Heart right ventricle (tissue), 16 donors: ENCODE measurements around the gene LEKR1. TPM values are rescaled to one million over a fixed set of nuclear protein-coding genes. Genes with fewer than 3 reads are reported as not detected.

Experiments used
- ATAC-seq, 8 donors: fragments of 200-7000 bp; cut with Tn5 transposase; one replicate each; pipeline ENCODE4 v1.9.1; 2020; ENCODE audit warnings: mild to moderate bottlenecking in 8 of 8, moderate library complexity in 8 of 8, moderate number of reproducible peaks in 1 of 8
- DNase-seq, 2 donors: peaks; one replicate each; pipeline ENCODE4 v3.0.0-alpha.2; 2020
- H3K27ac ChIP-seq, 10 donors: fragments of 200-600 bp; sonication (generic) in 2 of 10; one replicate each; pipeline versions ENCODE4 v1.5.0 to v1.8.0; 2020 to 2022; ENCODE audit warnings: mild to moderate bottlenecking in 3 of 10
- H3K27me3 ChIP-seq, 7 donors: fragments of 200-600 bp; one replicate each; pipeline ENCODE4 v1.8.0; 2021 to 2022; ENCODE audit warnings: mild to moderate bottlenecking in 2 of 7
- H3K36me3 ChIP-seq, 9 donors: fragments of 200-600 bp; sonication (generic) in 1 of 9; one replicate each; pipeline versions ENCODE4 v1.5.0 to v1.8.0; 2020 to 2022; ENCODE audit warnings: mild to moderate bottlenecking in 2 of 9
- H3K4me1 ChIP-seq, 9 donors: fragments of 200-600 bp; sonication (generic) in 1 of 9; one replicate each; pipeline versions ENCODE4 v1.5.0 to v1.8.0; 2020 to 2022; ENCODE audit warnings: mild to moderate bottlenecking in 4 of 9
- H3K4me3 ChIP-seq, 10 donors: fragments of 200-600 bp; sonication (generic) in 2 of 10; one replicate each; pipeline versions ENCODE4 v1.5.0 to v1.8.0; 2020 to 2022; ENCODE audit warnings: mild to moderate bottlenecking in 7 of 10, moderate library complexity in 2 of 10
- H3K9me3 ChIP-seq, 11 donors: fragments of 200-600 bp in 10 of 11; sonication (generic) in 2 of 11; one replicate each; pipeline versions ENCODE4 v1.5.0 to v1.8.0; 2013 to 2022; ENCODE audit warnings: mild to moderate bottlenecking in 2 of 11, control low read depth in 1 of 11, moderate library complexity in 1 of 11
- WGBS, 2 donors: extraction: QIAGEN DNeasy Blood & Tissue Kit; methylation state at CpG; one replicate each; pipeline ENCODE4 v1.1.7; 2013; ENCODE audit warnings: inconsistent platforms in 1 of 2; 5-methylcytosine and 5-hydroxymethylcytosine counted together
- intact Hi-C, 10 donors: fragments of 100-400 bp; cut with DNase I; formaldehyde crosslinking; loops; one replicate each; pipeline versions ENCODE4 v1.11.1 to v1.14.2; 2022
- polyA plus RNA-seq, 2 donors: library from polyadenylated mRNA; stranded (reverse); fragments of 200-250 nt; gene quantifications; one replicate each; pipeline ENCODE4 v1.2.3, GENCODE V29; 2013
- total RNA-seq, 10 donors: library from RNA; stranded (reverse); fragmentation: NEBNext Ultra II Directional in 3 of 10; extraction: Animal tissue kit (Norgen Biotek cat#: 25700) in 3 of 10; gene quantifications; one replicate each; pipeline versions ENCODE4 v1.2.1 to v1.2.4, GENCODE V29; 2021 to 2023
- TF ChIP-seq, protein P1 (sequence below), 9 donors: fragments of 200-600 bp; sonication (generic) in 2 of 9; IDR thresholded peaks; one replicate each; pipeline versions ENCODE4 v1.5.0 to v1.8.0; 2021 to 2022; ENCODE audit warnings: antibody characterized with exemption in 9 of 9, mild to moderate bottlenecking in 5 of 9, moderate library complexity in 1 of 9
- donor health status: Arrhythmogenic right ventricular cardiomyopathy.
- donor health status: ischemic (EF 13 %, LVEDD 7.1; RV severe dilation, severe dysfunction).
- donor health status: healthy with polysubstance abuse.
- donor health status: DM: no; HTN: yes; CAD: no.
- donor health status: DM: no; HTN: no; CAD: no.
- donor health status: ischemic (EF 25% LVEDD 6.9; RV normal size, moderate dysfunction).
- donor health status: ischemic (EF 25% LVEDD 5.7; RV mildly dilated, moderate dysfunction).
- donor health status: healthy.
- donor health status: DM: yes; HTN: yes; CAD: no.
- donor health status: Ischemic cardiomyopathy.
- donor health status: ischemic (EF 35%, LVEDD 5.7; RV mildly dilated, moderate dysfunction).
- donor health status: nonischemic (EF 11% LVEDD 7.7; RV severe dilation, severe dysfunction).
- donor health status: DM: yes; HTN: yes; CAD: no.
- donor health status: PGD.
- donor health status: ischemic (EF 29% LVEDD 5.4; RV normal size, mild dysfunction).
- donor health status: nonischemic (EF 23%, LVEDD 6.1; RV moderate dilation, normal function).

The LEKR1 gene
- total and polyA plus RNA-seq, 12 donors = 0.17 to 3.0 (median 0.81) TPM

DNA sequence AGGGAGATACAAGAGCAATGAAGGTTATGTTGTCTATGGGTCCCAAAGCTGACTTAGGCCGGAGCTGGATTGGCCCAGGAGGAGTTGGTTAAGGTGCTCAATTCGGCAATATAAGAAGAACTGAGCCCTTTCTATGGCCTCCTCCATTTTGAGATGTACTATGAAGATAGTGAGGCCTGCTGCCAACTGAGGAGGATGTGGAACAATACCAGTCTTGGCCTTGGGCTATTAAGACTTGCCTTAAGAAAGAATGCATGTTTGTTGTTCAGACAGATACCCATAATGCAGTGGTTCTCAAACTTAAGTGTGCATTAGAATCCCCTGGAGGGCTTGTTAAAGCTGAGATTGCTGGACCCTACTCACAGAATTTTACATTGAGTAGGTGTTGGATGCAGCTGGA lies 24.4 kb upstream of the LEKR1 start:
- Histone ChIP-seq H3K27me3 (no peaks in the 10 kb centered on the region), H3K4me1 (no peaks in the 10 kb centered on the region), H3K9me3 (peaks cover 0 to 26% (median 3%) of the 10 kb centered on the region in 11 donors), H3K27ac (no peak overlapping the region), H3K4me3 (no peak overlapping the region), H3K36me3 (no peaks in the 10 kb centered on the region)
- ATAC-seq (no peak), DNase-seq (no peak)
- TF ChIP-seq, protein P1, sequence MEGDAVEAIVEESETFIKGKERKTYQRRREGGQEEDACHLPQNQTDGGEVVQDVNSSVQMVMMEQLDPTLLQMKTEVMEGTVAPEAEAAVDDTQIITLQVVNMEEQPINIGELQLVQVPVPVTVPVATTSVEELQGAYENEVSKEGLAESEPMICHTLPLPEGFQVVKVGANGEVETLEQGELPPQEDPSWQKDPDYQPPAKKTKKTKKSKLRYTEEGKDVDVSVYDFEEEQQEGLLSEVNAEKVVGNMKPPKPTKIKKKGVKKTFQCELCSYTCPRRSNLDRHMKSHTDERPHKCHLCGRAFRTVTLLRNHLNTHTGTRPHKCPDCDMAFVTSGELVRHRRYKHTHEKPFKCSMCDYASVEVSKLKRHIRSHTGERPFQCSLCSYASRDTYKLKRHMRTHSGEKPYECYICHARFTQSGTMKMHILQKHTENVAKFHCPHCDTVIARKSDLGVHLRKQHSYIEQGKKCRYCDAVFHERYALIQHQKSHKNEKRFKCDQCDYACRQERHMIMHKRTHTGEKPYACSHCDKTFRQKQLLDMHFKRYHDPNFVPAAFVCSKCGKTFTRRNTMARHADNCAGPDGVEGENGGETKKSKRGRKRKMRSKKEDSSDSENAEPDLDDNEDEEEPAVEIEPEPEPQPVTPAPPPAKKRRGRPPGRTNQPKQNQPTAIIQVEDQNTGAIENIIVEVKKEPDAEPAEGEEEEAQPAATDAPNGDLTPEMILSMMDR (IDR thresholded peaks at IDR 0.05) = no peak
- WGBS, 2 donors = 93 to 94% methylated on average over 2 of the region's 2 CpGs
- intact Hi-C loops = no loop called here

DNA sequence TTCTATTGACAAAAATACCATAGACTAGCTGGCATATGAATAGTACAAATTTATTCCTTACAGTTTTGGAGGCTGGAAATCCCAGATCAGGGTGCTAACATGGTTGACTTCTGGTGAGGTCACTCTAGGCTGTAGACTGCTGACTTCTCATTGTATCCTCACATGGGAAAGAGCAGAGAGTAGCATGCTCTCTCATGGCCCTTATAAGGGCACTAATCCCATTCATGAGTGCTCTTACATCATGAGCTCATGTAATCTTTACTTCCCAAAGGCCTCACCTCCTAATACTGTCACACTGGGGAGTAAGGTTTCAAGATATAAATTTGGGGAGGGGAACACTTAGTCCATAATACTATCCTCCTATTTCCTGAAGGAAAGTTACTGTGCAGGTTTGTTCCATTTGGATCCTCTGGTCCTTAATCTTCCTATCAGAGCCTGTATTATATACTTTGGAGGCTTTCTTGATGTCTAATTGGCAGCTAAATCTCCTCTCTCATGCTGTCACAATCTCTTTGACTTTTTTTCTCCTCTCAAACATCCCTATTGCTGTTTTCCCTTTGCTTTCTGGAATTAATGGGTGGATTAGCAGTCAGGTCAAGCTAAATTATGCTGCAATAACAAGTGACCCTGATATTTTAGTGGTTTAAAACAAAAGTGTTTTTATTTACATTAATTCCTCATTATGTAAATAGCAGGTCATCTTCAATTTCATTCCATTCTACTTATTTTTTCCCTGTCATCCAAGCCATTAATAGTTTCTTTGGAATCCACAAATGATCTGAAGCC lies 23.1 kb upstream of the LEKR1 start:
- TF ChIP-seq, protein P1 (IDR thresholded peaks at IDR 0.05) = no peak
- Histone ChIP-seq H3K9me3 (peaks cover 0 to 26% (median 3%) of the 10 kb centered on the region in 11 donors), H3K4me3 (no peak overlapping the region), H3K36me3 (no peaks in the 10 kb centered on the region), H3K4me1 (no peaks in the 10 kb centered on the region), H3K27ac (no peak overlapping the region), H3K27me3 (no peaks in the 10 kb centered on the region)
- DNase-seq = no peak
- intact Hi-C loops = no loop called here
- ATAC-seq = no peak

DNA sequence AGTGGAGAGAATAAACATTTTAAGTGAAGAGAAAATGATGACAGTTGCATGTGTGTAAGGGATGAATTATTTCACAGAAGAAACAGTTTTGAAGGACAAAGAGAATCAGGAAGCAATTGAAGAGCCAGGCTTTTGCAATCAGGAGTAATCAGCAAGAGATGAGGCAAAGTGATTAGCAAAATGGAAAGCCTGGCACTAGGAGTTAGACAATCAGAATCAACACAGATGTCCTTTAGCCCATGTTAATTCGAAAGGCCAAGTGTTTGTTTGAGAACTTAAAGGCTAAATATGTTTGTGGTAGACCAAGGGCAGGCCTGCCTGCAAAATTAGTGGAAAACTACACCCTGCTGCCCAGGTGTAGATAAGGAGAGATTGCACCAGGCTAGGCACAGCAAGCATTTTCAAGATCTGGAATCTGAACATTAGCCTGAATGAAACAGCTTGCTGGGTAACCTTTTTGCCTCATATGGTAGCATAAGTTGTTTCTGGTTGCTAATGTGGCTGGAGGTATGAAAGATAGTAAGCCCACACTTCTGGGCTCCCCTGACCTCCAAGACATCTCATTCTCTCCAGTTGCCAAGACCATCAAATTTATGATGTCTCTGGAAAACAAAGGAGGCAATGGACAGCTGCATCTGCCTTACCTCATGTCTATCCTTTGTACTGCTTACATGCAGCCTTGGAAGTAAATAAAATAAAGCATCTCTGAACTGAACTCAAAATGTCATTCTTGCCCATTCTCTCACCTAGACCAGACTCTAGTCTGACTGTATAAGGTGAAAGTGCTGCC lies 22.0 kb upstream of the LEKR1 start:
- Histone ChIP-seq H3K36me3 (no peaks in the 10 kb centered on the region), H3K4me1 (no peaks in the 10 kb centered on the region), H3K27me3 (no peaks in the 10 kb centered on the region), H3K27ac (no peak overlapping the region), H3K4me3 (no peak overlapping the region), H3K9me3 (peaks cover 0 to 20% (median 3%) of the 10 kb centered on the region in 11 donors)
- TF ChIP-seq, protein P1 (IDR thresholded peaks at IDR 0.05) = no peak
- WGBS, 2 donors = 79 to 94% methylated on average over 1 of the region's 1 CpG
- ATAC-seq (no peak), DNase-seq (no peak)
- intact Hi-C loops = no loop called here

DNA sequence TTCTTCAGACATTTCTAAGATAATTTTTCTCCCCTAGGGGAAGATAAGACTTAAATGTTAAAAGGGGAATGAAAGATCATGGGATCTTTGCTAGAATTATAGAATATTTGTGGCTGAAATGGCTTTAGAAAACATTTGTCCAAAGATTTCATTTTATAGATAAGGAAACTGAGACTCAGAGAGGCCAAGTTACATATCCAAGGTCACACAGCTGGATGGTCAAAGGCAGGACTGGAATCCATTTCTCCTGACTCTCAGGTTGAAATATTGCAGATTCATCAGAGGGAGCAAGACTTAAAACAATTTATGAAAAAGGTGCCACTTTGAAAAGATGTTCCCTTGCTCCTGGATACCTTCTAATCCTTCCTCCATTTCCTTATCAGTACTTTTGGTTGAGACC lies 19.5 kb upstream of the LEKR1 start:
- DNase-seq = no peak
- Histone ChIP-seq H3K4me3 (no peak overlapping the region), H3K4me1 (peaks cover 0 to 10% (median 4%) of the 10 kb centered on the region in 9 donors), H3K27me3 (no peaks in the 10 kb centered on the region), H3K36me3 (no peaks in the 10 kb centered on the region), H3K27ac (no peak overlapping the region), H3K9me3 (peaks cover 0 to 11% (median 0%) of the 10 kb centered on the region in 11 donors)
- intact Hi-C loops = no loop called here
- no peak for ATAC-seq
- TF ChIP-seq, protein P1 (IDR thresholded peaks at IDR 0.05) = no peak
